ENCODE data around the gene STX18.
"Not testable (repeated sequence)": the region's sequence is repeated elsewhere in the genome, so short reads cannot be mapped to it uniquely, and the experiment has no call there.

STX18 gene

DNA sequence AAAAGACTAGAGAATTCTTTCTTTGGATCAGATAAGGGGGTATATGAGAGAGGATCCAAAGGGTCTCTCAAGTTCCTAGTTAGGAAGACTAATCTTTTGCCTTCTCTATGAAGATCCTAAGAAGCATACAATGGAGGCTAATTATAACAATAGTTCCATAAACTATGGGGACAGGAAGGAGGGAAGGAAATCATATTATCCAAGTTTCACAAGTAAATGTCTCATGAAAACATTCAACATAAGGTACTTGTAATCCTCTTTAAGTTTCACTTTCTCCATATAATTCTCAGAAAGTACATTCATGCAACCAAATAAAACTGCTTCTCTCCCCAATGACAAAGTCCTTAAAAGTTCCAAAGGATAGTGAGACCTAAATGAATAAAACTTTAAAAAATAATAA, 27.1 kb downstream of the STX18 start:
- intact Hi-C loops (cut with DNase I): no loop called here

DNA sequence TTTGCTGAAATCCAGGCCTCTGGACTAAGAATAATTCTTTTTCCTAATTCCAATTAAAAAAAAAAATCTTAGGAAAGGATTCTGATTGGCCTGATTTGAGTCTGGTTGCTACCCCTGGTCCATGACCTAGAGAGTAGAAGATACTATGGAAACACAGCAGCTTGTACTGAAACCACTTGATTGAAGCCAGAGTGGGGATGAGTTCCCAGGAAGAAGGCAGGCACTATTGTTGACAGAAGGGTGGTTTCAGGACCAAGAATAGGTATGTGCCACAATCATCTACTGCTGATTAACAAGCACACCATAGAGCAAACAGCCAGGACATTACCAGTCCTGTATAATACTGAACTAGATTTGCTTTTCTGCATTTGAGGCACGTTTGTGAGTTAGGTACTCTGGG, 29.6 kb downstream of the STX18 start:
- intact Hi-C loops (cut with DNase I): no loop called here
- DNase-seq: no peak

More for the DNA sequence above, 27.1 kb downstream of the STX18 start:
- DNase-seq: no peak

DNA sequence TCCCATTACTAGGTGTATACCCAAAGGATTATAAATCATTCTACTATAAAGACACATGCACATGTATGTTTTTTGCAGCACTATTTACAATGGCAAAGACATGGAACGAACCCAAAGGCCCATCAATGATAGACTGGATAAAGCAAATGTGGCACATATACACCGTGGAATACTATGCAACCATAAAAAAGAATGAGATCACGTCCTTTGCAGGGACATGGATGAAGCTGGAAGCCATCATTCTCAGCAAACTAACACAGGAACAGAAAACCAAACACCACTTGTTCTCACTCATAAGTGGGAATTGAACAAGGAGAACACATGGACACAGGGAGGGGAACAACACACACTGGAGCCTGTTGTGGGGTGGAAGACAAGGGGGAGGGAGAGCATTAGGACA, 31.2 kb downstream of the STX18 start:
- intact Hi-C loops (cut with DNase I); DNase-seq: not testable (repeated sequence)

DNA sequence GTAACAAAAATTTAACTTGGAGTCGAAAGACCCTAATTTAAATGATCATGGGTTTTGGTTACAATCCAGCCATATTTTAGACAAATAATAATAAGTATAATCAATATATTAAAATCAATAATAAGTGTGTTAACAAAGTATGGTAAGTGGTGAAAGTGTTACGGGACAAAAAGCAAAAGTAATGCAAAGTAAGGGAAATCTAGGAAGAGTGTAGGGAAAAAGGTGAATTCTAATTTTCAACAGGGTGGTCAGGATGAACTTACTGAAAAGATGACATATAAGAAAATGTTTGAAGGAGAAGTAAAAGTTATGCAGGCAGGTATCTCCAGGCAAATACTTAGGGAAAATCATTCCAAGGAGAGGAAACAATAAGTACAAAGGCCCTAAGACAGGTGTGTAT, 32.3 kb downstream of the STX18 start:
- DNase-seq: no peak
- intact Hi-C loops (cut with DNase I): no loop called here

DNA sequence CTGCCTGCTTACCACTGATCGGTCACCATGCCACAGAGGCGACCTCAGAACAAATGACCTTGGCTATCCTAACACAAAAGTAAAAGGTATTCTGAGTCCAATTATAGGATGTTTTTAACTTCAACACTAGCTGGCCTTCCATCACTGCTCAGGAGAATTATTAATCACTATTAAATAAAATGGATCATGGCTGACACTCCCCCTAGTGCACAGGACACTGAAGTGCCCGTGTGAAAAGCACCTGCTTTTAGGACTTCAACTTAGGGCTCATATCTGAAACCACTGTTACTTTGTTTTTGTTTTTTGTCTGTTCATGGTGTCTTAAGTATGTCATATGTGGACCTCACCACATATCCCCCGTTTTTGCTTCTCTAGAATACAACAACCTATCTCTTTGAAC, 33.9 kb downstream of the STX18 start:
- no peak for DNase-seq
- intact Hi-C loops (cut with DNase I): no loop called here

DNA sequence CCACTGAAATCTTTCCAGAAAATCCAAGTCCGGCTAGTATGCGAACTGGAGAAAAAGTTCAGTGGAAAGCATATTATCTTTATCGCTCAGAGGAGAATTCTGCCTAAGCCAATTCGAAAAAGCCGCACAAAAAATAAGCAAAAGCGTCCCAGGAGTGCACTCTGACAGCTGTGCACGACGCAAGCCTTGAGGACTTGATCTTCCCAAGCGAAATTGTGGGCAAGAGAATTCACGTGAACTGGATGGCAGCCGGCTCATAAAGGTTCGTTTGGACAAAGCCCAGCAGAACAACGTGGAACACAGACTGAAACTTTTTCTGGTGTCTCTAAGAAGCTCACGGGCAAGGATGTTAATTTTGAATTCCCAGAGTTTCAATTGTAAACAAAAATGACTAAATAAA, 34.4 kb downstream of the STX18 start:
- intact Hi-C loops (cut with DNase I): no loop called here

DNA sequence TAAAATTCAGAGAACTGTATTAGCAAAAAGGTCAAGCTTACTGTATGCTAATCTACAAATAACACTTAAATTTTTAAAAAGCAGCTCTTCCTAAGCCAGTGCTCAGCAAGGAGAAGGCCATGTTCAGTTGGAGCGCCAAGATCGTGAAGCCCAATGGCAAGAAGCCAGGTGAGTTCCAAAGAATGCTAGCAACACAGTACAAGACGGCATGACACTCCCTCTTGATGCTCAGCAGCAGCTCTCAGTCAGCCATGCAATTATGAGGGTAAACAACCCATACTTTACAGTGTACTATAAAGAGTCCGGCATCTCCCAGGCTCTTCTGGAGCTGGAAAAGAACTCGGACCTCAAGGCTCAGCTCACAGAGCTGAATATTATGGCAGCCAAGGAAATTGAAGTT, 34.9 kb downstream of the STX18 start:
- no peak for DNase-seq
- intact Hi-C loops (cut with DNase I): no loop called here

More for the DNA sequence above, 34.4 kb downstream of the STX18 start:
- DNase-seq: no peak

DNA sequence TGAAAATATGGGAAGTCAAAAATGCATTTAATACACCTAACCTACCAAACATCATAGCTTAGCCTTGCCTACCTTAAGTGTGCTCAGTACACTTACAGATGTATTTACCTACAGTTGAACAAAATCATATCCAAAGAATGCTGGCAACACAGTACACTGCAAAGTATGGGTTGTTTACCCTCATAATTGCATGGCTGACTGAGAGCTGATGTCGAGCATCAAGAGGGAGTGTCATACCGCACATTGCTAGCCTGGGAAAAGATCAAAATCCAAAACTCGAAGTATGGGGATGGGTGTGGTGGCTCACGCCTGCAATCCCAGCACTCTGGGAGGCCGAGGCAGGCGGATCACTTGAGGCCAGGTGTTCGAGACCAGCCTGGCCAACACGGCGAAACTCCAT, 36.6 kb downstream of the STX18 start:
- DNase-seq; intact Hi-C loops (cut with DNase I): not testable (repeated sequence)

DNA sequence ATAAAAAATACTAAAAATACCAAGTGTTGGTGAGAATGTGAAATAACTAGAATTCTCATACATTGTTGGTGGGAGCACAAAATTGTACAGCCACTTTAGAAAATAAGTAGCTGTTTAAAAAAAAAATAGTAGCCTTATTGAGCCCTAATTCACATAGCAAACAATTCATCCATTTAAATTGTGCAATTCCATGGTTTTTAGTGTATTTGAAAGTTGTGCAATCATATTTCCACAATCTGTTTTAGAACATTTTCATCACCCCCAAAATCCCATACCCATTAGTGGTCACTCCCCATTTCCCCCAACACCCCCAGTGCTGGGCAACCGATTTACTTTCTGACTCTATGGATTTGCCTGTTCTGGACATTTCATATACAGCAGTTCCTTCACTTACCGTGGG, 37.1 kb downstream of the STX18 start:
- DNase-seq: no peak
- intact Hi-C loops (cut with DNase I): no loop called here

DNA sequence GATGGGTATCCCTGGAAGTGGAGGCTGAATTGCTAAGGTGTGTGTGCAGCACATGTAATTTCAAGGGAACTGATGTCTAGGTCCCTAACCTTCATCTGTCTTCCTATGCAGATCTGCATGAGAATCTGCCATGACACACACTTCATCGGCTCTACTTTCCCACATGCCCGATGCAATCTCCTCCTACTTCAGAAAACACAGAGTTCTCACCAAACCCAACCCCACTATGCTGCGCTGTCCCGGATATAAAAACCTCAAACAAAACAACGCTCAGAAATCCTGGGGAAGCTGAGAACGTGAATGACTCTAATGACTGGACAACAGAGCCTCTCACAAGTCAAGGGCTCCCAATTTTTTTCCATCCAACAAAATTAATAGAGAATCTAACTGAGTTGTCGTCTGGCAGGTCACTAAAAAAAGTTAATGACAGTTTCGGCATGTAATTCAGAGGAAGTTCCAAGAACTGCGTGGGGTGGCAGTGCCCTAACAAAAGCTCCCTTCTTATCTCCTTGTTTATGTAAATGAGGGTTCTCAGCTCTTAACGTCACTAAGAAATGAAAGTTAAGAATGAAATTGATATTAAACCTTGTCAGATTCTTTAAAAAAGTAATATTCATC, 39.0 kb downstream of the STX18 start:
- DNase-seq: no peak
- intact Hi-C loops (cut with DNase I): no loop called here

DNA sequence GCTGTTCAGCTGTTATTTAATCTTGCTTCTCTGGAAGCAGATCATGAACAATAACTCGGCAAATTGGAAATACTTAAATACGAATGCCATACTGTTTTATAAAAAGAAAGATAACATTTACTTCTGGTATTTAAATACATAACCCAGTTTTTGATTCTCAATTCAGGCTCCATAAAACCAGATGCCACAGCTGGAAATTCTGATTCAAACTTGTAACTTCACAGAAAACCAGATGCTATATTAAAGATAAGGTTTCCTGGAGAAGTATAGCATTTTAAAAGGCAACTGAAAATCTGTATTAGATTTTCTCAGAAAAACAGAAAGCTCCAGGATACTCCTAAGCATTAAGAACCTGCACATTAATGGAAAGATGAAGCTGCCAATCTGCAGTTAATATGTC, 40.2 kb downstream of the STX18 start:
- intact Hi-C loops (cut with DNase I): no loop called here
- no peak for DNase-seq

DNA sequence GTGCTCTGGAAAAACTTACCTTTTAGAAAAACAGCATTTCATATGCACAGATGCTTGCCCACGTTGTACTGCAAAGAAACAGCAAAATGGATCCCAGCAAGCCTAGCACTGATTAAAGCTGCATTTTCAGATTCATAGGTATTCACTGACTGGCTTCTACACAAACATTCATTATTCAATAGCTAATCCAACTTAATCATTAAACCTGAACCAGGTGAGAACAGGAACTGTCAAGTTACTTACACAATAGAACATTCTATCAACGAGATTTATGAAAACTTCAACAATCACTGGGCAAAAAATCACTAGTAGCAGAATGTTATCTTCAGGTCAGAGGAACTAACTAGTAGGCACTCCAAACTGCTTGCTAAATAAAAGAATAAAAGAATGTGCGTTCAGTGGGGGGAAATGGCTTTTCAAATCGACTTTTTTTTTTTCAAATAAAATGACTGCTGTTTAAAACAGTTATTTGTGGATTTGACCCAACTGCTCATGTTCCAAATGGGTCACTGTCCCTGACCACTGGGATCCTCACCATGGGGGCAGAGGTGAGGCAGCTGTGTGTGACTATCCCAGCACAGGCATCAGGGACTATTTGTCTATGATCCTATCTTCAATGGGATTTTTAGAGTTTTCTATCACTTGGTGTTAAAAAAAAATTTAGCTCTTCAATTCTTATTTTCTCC, 42.3 kb downstream of the STX18 start:
- intact Hi-C loops (cut with DNase I): no loop called here
- DNase-seq: no peak

DNA sequence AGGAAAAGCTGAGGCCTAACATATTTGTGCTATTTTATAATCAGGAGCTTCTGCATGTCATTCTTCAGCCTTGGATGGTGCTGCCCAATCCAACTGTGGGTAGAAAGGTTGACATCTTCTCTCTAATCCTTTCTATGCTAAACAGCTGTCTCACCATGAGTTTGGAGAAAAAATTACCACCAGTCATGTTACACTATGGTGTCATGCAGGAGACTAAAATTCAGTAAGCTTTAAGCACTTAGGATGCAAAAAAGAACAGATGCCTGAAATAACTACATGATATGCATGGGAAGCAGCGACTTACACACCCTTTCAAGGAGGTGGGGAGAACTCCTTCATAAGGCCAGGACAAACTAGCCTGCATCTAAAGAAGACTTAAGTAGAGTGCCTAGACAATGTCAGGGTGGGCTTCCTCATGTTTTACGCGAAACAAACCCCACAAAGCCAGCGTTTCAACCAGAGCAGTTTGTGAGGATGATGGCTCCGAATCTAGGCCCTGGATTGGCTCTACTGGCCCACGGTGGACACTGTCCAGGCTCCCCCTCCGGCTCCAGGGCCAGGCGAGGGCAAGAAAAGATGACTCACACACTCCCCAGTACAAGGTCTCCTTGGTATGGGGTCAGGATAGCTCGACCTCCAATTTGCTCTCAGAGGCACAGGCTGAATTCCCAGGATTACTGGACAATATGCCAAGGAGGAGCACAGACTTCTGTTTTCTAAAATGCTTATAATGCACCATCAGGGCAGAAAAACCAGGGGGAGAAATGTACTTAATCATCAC, 45.1 kb downstream of the STX18 start:
- intact Hi-C loops (cut with DNase I): no loop called here
- peak in 2 of 10 donors; percentile 81 to 83 for DNase-seq

DNA sequence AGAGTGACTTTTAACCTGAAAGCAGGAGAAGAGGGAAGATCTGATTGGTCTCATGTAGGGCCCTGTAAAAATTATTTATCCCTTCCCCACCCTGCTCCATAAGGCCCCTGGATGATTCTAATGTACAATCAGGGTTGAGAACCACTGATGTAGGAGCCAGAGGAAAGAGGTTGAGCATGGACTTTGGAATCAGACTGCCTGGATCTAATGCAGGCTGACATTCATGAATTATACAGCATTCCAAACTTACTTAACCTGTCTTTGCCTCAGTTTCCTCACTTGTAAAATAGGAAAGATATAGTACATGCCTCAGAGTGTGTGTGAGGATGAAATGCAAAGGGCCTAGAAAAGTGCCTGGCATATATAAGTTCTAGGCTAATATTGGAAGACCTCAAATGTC, 47.0 kb downstream of the STX18 start:
- no peak for DNase-seq
- intact Hi-C loops (cut with DNase I): no loop called here

DNA sequence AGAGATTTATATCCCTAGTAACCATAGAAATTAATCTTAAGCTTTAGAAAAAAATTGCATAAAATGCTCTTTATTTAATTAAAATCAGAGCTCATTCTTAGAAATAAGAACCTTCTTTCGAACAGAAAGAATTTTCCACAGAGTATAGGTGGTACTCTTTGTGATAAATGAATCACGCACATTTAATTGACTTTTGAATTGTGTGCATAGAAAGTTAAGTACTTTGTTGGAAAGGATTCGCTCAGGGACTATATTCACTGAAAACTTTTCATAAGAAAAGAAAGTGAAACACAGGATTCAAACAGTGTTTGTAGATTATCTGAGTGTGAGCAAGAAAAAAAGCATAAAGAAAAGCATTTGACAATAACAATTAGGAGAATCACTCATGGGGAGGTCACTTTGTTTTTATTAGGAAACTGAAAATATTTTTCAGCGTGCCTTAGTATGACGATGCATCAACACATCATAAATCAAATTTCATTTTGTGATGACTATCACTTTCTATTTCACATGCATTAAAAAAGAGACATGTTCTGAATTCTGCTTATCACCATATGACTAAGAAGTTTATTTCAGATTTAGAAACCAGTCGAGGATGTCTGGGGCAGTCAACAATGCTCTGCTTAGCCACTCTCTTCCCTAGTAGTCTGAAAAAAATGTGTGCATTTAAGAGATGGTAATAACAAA, 49.5 kb downstream of the STX18 start:
- intact Hi-C loops (cut with DNase I): no loop called here
- DNase-seq: no peak

DNA sequence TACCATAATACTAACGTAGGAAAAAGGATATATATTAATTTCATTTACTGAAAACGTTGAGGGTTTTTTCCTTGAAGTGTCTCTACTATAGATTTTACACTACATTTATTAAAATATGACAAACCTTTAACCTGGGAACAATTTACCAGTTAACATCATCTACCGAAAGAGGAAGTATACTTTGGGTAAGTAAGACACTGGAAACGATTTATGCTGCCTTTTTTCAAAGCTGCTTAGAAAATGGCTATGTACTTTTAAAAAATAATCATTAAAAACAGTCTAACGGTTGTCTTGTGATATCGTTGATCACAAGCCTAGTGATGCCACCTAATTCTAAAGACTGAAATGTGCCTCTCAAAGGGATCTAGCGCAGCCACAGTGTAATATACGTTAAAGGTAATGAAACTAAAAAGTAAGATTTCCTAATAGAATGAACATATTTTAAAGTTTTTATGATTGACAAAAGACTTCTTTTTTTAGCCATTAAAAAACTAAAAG, 50.4 kb downstream of the STX18 start:
- no peak for DNase-seq
- intact Hi-C loops (cut with DNase I): no loop called here

DNA sequence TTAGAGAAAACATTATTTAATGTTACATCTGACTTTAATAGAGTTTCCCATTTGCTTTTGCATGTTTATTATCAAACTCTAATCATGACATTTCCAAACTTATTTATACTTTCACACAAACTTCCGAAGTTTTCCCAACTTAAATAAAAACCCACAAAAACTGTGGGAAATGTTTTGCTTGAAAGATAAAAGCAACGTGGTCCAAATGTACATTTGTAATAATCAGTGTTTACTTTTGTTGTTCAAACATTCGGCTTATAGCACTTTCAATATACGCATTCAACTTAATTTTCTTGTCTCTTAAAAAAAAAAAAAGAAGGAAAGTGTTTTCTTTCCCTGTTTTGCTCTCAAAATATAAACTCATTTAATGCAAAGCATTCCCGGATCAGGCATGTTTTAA, 51.0 kb downstream of the STX18 start:
- intact Hi-C loops (cut with DNase I): no loop called here
- no peak for DNase-seq

DNA sequence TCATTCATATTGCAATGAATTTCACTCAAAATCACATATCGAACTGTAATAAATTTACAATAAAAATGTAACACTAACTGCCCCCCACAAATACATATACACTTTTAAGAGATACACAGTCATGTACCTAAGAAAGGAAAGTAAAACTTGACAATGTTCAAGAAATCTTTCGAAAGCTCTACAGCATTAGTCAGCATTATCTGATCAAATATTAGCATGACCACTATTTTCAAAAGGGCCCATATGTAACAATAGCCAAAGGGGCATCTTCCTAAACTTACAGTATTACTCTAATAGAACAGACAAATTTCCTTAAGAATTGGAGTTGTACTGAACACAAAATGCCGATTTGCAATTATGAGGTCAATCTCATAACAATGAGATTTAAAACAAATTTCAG, 51.8 kb downstream of the STX18 start:
- DNase-seq: no peak
- intact Hi-C loops (cut with DNase I): no loop called here

DNA sequence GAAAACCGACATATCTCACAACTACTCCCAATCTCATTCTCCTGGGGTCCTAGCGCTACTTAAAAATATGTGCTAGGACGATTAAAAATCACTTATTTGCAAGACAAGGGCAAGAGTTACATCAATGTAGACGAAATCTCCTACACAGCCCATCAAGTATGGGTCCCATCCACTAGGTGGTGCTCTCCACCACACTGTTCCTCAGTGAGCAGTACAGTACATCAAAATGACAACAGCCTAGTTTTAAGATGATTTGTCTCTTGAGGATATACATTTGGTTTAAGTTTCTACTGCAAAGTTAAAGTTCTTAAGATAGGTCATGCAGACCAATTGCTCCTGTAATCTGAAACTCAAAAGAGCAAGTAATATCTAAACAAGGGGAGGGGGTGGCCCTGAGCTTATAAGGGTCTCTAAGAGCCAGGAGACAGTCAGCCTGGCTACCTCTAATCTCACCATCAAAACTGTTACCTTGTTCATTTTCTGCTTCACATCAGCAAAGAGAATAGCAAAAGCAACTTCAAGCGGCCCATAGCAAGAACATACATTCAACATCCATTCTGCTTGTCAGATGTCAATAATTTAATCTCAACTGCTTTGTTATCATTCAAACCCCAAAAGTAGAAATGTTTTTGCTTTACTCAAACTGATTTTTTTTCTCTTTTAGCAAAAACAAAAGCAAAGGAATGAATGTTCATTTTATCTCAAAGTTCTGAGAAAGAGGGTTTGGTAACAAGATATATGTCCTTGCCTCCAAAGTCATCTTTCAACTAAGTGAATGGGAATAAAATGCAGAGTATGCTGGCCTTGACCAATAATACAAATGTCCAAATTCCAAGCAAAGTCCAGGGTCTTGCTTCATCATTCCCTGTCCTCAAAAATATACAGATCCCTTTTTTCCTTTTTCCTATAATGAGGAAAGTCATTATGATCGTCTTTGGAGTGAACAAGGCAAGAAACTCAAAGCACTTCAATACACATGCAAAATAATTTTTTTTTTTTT, 53.1 kb downstream of the STX18 start:
- intact Hi-C loops (cut with DNase I): loop anchor here (10.0 kb wide), 1 partner anchor 1326 kb away; no protein-coding TSS in a partner anchor
- DNase-seq: peak; percentile 32 to 94 (median 74)

DNA sequence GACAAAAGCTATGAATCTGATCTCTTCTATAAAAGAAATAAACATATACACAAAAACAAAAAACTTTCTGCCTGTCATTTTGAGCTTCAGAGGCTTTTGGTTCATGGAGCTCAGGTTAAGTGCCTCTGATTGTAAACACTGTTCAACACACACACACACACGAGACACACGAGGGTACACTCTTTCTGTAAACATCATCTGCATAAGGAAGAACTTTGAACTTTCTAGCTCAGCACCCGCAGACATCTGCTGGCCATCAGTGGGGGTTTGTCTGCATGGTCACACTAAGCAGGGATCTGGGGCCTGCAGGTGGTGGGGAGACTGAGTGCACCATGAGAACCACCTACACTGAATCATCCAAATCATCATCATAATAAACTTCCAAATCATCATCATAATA, 54.9 kb downstream of the STX18 start:
- no peak for DNase-seq
- intact Hi-C loops (cut with DNase I): loop anchor here (10.0 kb wide), 1 partner anchor 1328 kb away; no protein-coding TSS in a partner anchor

Measured in posterior cingulate gyrus (tissue), 11 donors.